Stimulated activated CD8-positive, alpha-beta memory T cell treated with anti-CD3 and anti-CD28 coated beads, Interleukin-2, amount 100 ng/mL, for 48 hours (primary cell): ENCODE data around the gene HPRT1.

ENCODE experiments used
- DNase-seq, 2 donors: peaks; one replicate each; pipeline ENCODE4 v3.0.0-alpha.2; 2020; ENCODE audit warnings: low read depth in 2 of 2

Gene HPRT1

GRCh38 chrX:134543288-134543687 lies 83.3 kb downstream of the HPRT1 start:
- no peak for DNase-seq

DNA sequence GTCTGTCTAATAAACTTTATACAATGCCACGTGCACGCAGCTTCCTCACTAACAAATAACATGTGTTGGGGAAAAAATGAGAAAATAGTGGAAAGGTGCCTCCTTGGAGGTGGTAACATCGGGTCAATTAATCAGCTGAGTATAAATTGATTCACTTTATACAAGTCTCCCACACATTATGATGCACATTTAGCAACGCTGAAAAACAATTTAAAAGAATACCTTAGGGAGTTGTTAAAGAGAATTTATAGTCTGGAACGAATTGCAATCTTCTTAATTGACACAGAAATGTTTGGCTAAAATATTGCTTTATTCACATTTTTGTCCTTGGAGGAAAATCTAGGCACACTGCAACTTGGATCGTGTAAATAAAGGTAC lies 84.2 kb downstream of the HPRT1 start:
- no peak for DNase-seq

DNA sequence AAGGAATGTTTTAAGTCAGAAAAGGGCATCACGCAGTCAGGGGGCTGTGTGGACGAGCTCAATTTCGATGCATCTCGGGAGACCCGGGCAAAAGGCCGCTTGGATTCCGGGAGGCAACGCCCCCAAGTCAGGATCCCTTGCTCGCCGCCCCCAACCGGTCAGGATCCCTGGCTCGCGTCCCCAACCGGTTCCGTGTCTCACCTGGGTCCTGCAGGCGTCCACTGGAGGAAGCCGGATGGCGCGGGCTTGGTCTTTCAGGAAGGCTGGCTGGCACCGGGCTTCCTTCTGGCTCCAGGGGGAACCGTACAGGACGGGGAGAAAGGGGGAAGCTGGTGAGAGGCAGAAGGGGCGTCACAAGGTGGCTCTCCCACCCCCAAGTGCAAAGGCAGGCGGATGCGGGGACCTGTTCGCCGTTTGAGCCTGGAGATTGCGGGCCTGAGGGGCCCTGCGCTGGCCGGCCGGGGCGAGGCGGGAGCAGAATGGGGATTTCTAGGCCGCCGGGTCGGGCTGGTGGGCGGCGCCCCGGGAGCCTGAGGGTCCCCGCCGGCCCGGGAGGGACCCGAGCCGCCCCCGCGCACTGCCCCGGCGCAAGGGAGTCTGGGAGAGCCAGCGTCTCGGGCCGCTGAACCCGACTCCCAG lies 84.7 kb downstream of the HPRT1 start:
- DNase-seq, result no peak

DNA sequence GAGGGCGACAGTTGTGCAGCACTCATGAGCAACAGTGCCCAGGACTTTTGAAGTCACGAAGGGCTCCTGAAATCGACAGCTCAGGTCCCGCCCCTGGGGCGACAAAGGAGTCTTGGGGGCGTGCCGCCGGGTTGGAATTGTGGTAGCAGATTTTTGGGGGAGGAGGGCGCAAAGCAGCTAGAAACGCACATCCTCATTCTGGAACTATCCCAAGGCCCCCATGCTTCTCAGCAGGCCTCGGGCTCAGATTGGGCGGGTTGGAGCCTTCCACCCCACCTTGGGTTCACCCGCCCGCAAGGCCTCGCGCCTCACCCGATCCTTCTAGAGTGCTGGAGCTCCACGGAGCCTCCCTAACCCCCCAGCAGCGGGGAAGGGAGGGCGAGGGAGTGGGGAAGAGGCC lies 85.5 kb downstream of the HPRT1 start:
- DNase-seq, result no peak

DNA sequence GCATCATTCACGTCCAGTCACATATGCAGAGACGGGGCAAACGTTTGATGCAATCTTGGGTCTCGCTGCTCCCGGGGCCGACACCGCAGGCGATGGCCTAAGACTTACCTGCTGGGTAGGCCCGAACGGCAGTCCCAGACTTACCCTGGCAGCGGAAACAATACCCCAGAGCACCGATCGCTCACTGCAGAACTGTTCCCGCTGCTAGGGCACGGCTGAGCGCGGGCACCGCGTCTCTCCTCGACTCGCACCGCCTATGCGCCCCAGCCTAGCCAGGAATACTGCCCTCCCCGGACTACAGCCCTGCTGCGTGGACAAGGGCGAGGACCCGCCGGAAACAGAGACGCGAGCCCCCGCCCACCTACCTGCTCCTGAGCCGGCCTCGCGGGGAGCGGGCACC lies 86.2 kb downstream of the HPRT1 start:
- no peak for DNase-seq

DNA sequence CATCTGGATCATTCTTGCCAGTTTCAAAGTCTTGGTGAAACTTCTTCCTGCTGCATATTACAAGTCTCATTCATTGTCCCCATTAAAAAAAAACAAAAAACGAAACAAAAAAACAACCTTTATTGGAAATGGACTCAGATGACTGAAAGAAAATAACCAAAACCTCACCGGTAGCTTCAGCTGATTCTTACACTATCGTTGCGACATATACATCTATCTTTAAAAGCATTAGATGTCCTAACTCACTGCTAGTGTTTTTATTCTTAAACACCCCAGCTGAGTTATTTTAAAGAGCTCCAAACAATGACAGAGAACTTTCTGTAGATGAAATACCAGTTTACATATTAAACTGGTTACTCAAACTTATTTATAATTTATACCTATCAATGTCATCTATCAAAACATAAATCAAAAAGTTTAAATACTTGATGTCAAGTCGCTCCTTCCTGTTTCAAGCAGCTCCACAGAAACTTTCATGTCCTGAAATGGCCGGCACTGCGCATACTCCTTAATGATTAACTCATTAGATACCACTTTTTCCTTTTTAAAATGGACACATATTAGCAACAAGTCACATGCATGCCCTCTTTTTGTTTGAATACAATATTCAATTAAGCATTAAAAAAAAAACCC lies 87.2 kb downstream of the HPRT1 start:
- no peak for DNase-seq

GRCh38 chrX:134548257-134549201 lies 88.6 kb downstream of the HPRT1 start:
- DNase-seq, result no peak
